Measurements from ENCODE around the gene NUDT2. TPM values are rescaled to one million over a fixed set of nuclear protein-coding genes. Genes with fewer than 3 reads are reported as not detected.

NUDT2 gene
- total and polyA plus RNA-seq, 2 donors (not counting 1 experiment from before 2014, with no cell fraction given), result 47.1 to 50.8 TPM

GRCh38 chr9:34338665-34339385 is 9.5 kb downstream of the NUDT2 start:
- TF ChIP-seq EZH2 (IDR thresholded peaks at IDR 0.05; ENCODE audit: low read length, missing control alignments), result no peak
- TF ChIP-seq, protein P1, sequence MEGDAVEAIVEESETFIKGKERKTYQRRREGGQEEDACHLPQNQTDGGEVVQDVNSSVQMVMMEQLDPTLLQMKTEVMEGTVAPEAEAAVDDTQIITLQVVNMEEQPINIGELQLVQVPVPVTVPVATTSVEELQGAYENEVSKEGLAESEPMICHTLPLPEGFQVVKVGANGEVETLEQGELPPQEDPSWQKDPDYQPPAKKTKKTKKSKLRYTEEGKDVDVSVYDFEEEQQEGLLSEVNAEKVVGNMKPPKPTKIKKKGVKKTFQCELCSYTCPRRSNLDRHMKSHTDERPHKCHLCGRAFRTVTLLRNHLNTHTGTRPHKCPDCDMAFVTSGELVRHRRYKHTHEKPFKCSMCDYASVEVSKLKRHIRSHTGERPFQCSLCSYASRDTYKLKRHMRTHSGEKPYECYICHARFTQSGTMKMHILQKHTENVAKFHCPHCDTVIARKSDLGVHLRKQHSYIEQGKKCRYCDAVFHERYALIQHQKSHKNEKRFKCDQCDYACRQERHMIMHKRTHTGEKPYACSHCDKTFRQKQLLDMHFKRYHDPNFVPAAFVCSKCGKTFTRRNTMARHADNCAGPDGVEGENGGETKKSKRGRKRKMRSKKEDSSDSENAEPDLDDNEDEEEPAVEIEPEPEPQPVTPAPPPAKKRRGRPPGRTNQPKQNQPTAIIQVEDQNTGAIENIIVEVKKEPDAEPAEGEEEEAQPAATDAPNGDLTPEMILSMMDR (conservative IDR thresholded peaks at IDR 0.05 in 1 of 2, IDR thresholded peaks at IDR 0.05 in 1 of 2; ENCODE audit: low read depth in 1 of 2, low read length in 2 of 2), result no peak
- H3K27me3 ChIP-seq (ENCODE audit: control insufficient read depth, insufficient read depth, low read length), result no peaks in the 10 kb centered on the region
- no peak overlapping the region for H3K9ac ChIP-seq (ENCODE audit: insufficient read depth, low read length)
- no peak overlapping the region for H3K4me3 ChIP-seq (replicated peaks in 1 of 4; ENCODE audit: control extremely low read depth in 1 of 4, insufficient read depth in 1 of 4, low read depth in 3 of 4, low read length in 4 of 4)
- H3K79me2 ChIP-seq (ENCODE audit: control insufficient read depth, insufficient read depth, low read length), result peaks cover 2% of the 10 kb centered on the region
- no peak overlapping the region for H2AFZ ChIP-seq (ENCODE audit: low read length)
- H3K27ac ChIP-seq (ENCODE audit: insufficient read depth, low read length), result no peak overlapping the region
- peaks cover 3% of the 10 kb centered on the region for H3K36me3 ChIP-seq (ENCODE audit: control insufficient read depth, insufficient read depth, low read length)
- H3K9me3 ChIP-seq (ENCODE audit: control insufficient read depth, insufficient read depth, low read depth, low read length), result no peaks in the 10 kb centered on the region
- no peaks in the 10 kb centered on the region for H4K20me1 ChIP-seq (ENCODE audit: control insufficient read depth, extremely low read depth, insufficient read depth, low read length)
- H3K4me1 ChIP-seq (ENCODE audit: control insufficient read depth, extremely low read depth, insufficient read depth, low read length), result no peaks in the 10 kb centered on the region
- DNase-seq (ENCODE audit: low read depth in 2 of 2), result no peak
- no peak overlapping the region for H3K4me2 ChIP-seq (ENCODE audit: extremely low read depth, insufficient read depth, low read length)

- no peaks in the 10 kb centered on the region for H3K79me2 ChIP-seq (ENCODE audit: control insufficient read depth, insufficient read depth, low read length)
- TF ChIP-seq, protein P1 (conservative IDR thresholded peaks at IDR 0.05 in 1 of 2, IDR thresholded peaks at IDR 0.05 in 1 of 2; ENCODE audit: low read depth in 1 of 2, low read length in 2 of 2), result no peak
- no peak for TF ChIP-seq EZH2 (IDR thresholded peaks at IDR 0.05; ENCODE audit: low read length, missing control alignments)
- no peak for DNase-seq (ENCODE audit: low read depth in 2 of 2)
- peaks cover 3% of the 10 kb centered on the region for H3K36me3 ChIP-seq (ENCODE audit: control insufficient read depth, insufficient read depth, low read length)
- H3K4me3 ChIP-seq (replicated peaks in 1 of 4; ENCODE audit: control extremely low read depth in 1 of 4, insufficient read depth in 1 of 4, low read depth in 3 of 4, low read length in 4 of 4), result no peak overlapping the region
- H3K9ac ChIP-seq (ENCODE audit: insufficient read depth, low read length), result no peak overlapping the region
- H3K4me2 ChIP-seq (ENCODE audit: extremely low read depth, insufficient read depth, low read length), result no peak overlapping the region
- no peak overlapping the region for H2AFZ ChIP-seq (ENCODE audit: low read length)
- H3K9me3 ChIP-seq (ENCODE audit: control insufficient read depth, insufficient read depth, low read depth, low read length), result no peaks in the 10 kb centered on the region
- H3K27ac ChIP-seq (ENCODE audit: insufficient read depth, low read length), result no peak overlapping the region
- H3K27me3 ChIP-seq (ENCODE audit: control insufficient read depth, insufficient read depth, low read length), result no peaks in the 10 kb centered on the region
- H4K20me1 ChIP-seq (ENCODE audit: control insufficient read depth, extremely low read depth, insufficient read depth, low read length), result no peaks in the 10 kb centered on the region
- no peaks in the 10 kb centered on the region for H3K4me1 ChIP-seq (ENCODE audit: control insufficient read depth, extremely low read depth, insufficient read depth, low read length)
These were observed 12.4 kb downstream of the NUDT2 start for GRCh38 chr9:34341659-34342295.

DNA sequence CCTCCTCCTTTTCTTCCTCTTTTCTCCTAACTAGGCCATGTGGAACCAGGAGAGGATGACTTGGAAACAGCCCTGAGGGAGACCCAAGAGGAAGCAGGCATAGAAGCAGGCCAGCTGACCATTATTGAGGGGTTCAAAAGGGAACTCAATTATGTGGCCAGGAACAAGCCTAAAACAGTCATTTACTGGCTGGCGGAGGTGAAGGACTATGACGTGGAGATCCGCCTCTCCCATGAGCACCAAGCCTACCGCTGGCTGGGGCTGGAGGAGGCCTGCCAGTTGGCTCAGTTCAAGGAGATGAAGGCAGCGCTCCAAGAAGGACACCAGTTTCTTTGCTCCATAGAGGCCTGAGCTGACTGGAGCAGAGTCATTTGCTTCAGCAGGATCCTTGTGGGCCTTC is 13.7 kb downstream of the NUDT2 start:
- TF ChIP-seq EZH2 (IDR thresholded peaks at IDR 0.05; ENCODE audit: low read length, missing control alignments), result no peak
- TF ChIP-seq, protein P1 (conservative IDR thresholded peaks at IDR 0.05 in 1 of 2, IDR thresholded peaks at IDR 0.05 in 1 of 2; ENCODE audit: low read depth in 1 of 2, low read length in 2 of 2), result no peak
- Histone ChIP-seq H3K9me3 (ENCODE audit: control insufficient read depth, insufficient read depth, low read depth, low read length) (no peaks in the 10 kb centered on the region), H3K27me3 (ENCODE audit: control insufficient read depth, insufficient read depth, low read length) (no peaks in the 10 kb centered on the region), H4K20me1 (ENCODE audit: control insufficient read depth, extremely low read depth, insufficient read depth, low read length) (no peaks in the 10 kb centered on the region), H3K4me2 (ENCODE audit: extremely low read depth, insufficient read depth, low read length) (no peak overlapping the region), H3K27ac (ENCODE audit: insufficient read depth, low read length) (no peak overlapping the region), H3K4me1 (ENCODE audit: control insufficient read depth, extremely low read depth, insufficient read depth, low read length) (no peaks in the 10 kb centered on the region), H2AFZ (ENCODE audit: low read length) (no peak overlapping the region), H3K9ac (ENCODE audit: insufficient read depth, low read length) (no peak overlapping the region), H3K79me2 (ENCODE audit: control insufficient read depth, insufficient read depth, low read length) (no peaks in the 10 kb centered on the region), H3K36me3 (ENCODE audit: control insufficient read depth, insufficient read depth, low read length) (peaks cover 3% of the 10 kb centered on the region), H3K4me3 (replicated peaks in 1 of 4; ENCODE audit: control extremely low read depth in 1 of 4, insufficient read depth in 1 of 4, low read depth in 3 of 4, low read length in 4 of 4) (no peak overlapping the region)
- DNase-seq (ENCODE audit: low read depth in 2 of 2), result peak in 1 of 2 donors; percentile 24

All from fibroblast of lung (primary cell).